ENCODE measurements around the gene ZNF655.

- TF ChIP-seq ZNF565 (CRISPR knock-in tag; conservative IDR thresholded peaks at IDR 0.05; ENCODE audit: low read depth) (no peak), CSDC2 (CRISPR knock-in tag; IDR thresholded peaks at IDR 0.05) (no peak), PATZ1 (CRISPR knock-in tag; IDR thresholded peaks at IDR 0.05; ENCODE audit: borderline replicate concordance) (no peak), CSRNP3 (CRISPR knock-in tag; IDR thresholded peaks at IDR 0.05) (no peak), RARB (CRISPR knock-in tag; IDR thresholded peaks at IDR 0.05) (no peak), SNAI2 (CRISPR knock-in tag; IDR thresholded peaks at IDR 0.05) (no peak), TOX (CRISPR knock-in tag; IDR thresholded peaks at IDR 0.05; ENCODE audit: borderline replicate concordance) (no peak), CREB5 (CRISPR knock-in tag; IDR thresholded peaks at IDR 0.05; ENCODE audit: low read depth) (no peak), ZNF70 (CRISPR knock-in tag; IDR thresholded peaks at IDR 0.05) (no peak), GLIS3 (CRISPR knock-in tag; IDR thresholded peaks at IDR 0.05) (no peak), ZFP30 (CRISPR knock-in tag; IDR thresholded peaks at IDR 0.05) (no peak), ZC3H10 (CRISPR knock-in tag; IDR thresholded peaks at IDR 0.05) (no peak)
Measured at GRCh38 chr7:99573257-99573656, 14.8 kb downstream of the ZNF655 start.

All from SK-N-SH treated with all-trans-retinoic acid at 6 μM for 48 hours (cell line).